Psoas muscle (tissue), 7 donors: Measurements from ENCODE around the gene FAM9B. TPM values are rescaled to one million over a fixed set of nuclear protein-coding genes. Genes with fewer than 3 reads are reported as not detected.

ENCODE experiments used
- polyA plus RNA-seq, 3 donors: library from polyadenylated mRNA; stranded (reverse); fragments of 200-250 nt; gene quantifications; one replicate each; pipeline ENCODE4 v1.2.3, GENCODE V29; 2013
- total RNA-seq, 4 donors: library from RNA; stranded (reverse); fragmentation: NEBNext Ultra II Directional in 2 of 4; extraction: Animal tissue kit (Norgen Biotek cat#: 25700) in 2 of 4; gene quantifications; one replicate each; pipeline versions ENCODE4 v1.2.1 to v1.2.4, GENCODE V29; 2021 to 2023
- donor health status: healthy with polysubstance abuse.
- donor health status: DM: no; HTN: no; CAD: no; lungs with moderate emphysema.
- donor health status: Bipolar disorder and iron deficiency.
- donor health status: healthy.
- donor health status: DM: no; HTN: no; CAD: no.
- donor health status: DM: no; HTN: no; CAD: no.
- donor health status: DM: yes; HTN: yes; CAD: no.

The FAM9B gene
- total and polyA plus RNA-seq, 7 donors = not detected

Other genes starting within 250 kb of the FAM9B start
- not detected for gene FAM9A, start 232.7 kb downstream of the FAM9B start, total RNA-seq
- gene FAM9A, start 232.7 kb downstream of the FAM9B start, polyA plus RNA-seq = not detected